Measurements from ENCODE around the gene RAB15.

The RAB15 gene

DNA sequence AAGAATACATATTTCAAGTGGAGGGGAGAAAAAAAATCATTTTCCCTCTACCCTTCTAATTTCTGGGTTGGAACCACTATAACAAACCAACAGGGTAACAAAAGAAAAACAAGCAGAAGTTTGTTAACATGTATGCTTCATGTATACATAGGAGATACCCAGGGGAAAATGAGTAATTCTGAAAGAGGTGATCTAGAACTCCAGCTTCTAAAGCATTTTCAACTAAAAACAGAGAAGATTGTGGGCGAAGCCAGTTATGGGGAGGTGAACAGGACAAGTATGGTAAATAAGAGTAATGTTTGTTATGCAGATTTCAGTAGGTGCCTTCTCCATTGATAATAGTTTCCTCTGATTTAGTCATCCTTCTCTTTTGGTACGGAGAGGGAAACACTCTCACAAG is 31.3 kb upstream of the RAB15 start:
- TF ChIP-seq POLR2AphosphoS5 (IDR thresholded peaks at IDR 0.05; ENCODE audit: low read depth, low read length) (no peak), SIN3A (IDR thresholded peaks at IDR 0.05; ENCODE audit: borderline replicate concordance, insufficient read depth, low read length) (no peak), FOXP2 (optimal IDR thresholded peaks at IDR 0.05; ENCODE audit: borderline replicate concordance, extremely low read depth, extremely low read length, insufficient read depth) (no peak), TAF1 (IDR thresholded peaks at IDR 0.05; ENCODE audit: borderline replicate concordance, insufficient read depth, low read length) (no peak)
- TF ChIP-seq, protein P1, sequence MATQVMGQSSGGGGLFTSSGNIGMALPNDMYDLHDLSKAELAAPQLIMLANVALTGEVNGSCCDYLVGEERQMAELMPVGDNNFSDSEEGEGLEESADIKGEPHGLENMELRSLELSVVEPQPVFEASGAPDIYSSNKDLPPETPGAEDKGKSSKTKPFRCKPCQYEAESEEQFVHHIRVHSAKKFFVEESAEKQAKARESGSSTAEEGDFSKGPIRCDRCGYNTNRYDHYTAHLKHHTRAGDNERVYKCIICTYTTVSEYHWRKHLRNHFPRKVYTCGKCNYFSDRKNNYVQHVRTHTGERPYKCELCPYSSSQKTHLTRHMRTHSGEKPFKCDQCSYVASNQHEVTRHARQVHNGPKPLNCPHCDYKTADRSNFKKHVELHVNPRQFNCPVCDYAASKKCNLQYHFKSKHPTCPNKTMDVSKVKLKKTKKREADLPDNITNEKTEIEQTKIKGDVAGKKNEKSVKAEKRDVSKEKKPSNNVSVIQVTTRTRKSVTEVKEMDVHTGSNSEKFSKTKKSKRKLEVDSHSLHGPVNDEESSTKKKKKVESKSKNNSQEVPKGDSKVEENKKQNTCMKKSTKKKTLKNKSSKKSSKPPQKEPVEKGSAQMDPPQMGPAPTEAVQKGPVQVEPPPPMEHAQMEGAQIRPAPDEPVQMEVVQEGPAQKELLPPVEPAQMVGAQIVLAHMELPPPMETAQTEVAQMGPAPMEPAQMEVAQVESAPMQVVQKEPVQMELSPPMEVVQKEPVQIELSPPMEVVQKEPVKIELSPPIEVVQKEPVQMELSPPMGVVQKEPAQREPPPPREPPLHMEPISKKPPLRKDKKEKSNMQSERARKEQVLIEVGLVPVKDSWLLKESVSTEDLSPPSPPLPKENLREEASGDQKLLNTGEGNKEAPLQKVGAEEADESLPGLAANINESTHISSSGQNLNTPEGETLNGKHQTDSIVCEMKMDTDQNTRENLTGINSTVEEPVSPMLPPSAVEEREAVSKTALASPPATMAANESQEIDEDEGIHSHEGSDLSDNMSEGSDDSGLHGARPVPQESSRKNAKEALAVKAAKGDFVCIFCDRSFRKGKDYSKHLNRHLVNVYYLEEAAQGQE (IDR thresholded peaks at IDR 0.05; ENCODE audit: insufficient read depth in 1 of 2, low read depth in 2 of 2, low read length in 2 of 2) = no peak

- TF ChIP-seq FOXP2 (optimal IDR thresholded peaks at IDR 0.05; ENCODE audit: borderline replicate concordance, extremely low read depth, extremely low read length, insufficient read depth) (no peak), TAF1 (IDR thresholded peaks at IDR 0.05; ENCODE audit: borderline replicate concordance, insufficient read depth, low read length) (no peak), POLR2AphosphoS5 (IDR thresholded peaks at IDR 0.05; ENCODE audit: low read depth, low read length) (no peak)
Measured at GRCh38 chr14:65002586-65003210, 30.6 kb upstream of the RAB15 start.

DNA sequence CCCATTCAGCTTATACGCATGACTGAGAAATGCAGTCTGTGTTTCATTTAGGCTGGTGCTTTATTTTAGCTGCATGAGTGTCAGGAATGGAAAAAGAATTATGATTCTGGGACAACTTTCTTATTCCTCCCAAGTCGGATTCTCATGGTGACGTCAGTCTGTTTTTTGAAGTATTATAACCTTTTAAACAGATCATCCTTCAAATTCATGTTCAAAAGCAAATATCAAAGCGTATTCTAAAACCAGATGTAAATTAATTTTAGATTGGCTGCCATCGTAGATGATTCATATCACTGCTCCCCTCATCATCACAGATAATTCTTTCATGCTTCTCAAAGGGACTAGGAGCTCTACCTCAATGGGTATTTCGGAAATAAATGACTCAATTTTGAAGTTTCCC is 29.6 kb upstream of the RAB15 start:
- no peak for TF ChIP-seq TAF1 (IDR thresholded peaks at IDR 0.05; ENCODE audit: borderline replicate concordance, insufficient read depth, low read length)
- no peak for TF ChIP-seq SIN3A (IDR thresholded peaks at IDR 0.05; ENCODE audit: borderline replicate concordance, insufficient read depth, low read length)
- TF ChIP-seq FOXP2 (optimal IDR thresholded peaks at IDR 0.05; ENCODE audit: borderline replicate concordance, extremely low read depth, extremely low read length, insufficient read depth) = no peak
- no peak for TF ChIP-seq POLR2AphosphoS5 (IDR thresholded peaks at IDR 0.05; ENCODE audit: low read depth, low read length)
- TF ChIP-seq, protein P1 (IDR thresholded peaks at IDR 0.05; ENCODE audit: insufficient read depth in 1 of 2, low read depth in 2 of 2, low read length in 2 of 2) = no peak

- TF ChIP-seq, protein P1 (IDR thresholded peaks at IDR 0.05; ENCODE audit: insufficient read depth in 1 of 2, low read depth in 2 of 2, low read length in 2 of 2) = no peak
- no peak for TF ChIP-seq SIN3A (IDR thresholded peaks at IDR 0.05; ENCODE audit: borderline replicate concordance, insufficient read depth, low read length)
- TF ChIP-seq POLR2AphosphoS5 (IDR thresholded peaks at IDR 0.05; ENCODE audit: low read depth, low read length) = no peak
- no peak for TF ChIP-seq FOXP2 (optimal IDR thresholded peaks at IDR 0.05; ENCODE audit: borderline replicate concordance, extremely low read depth, extremely low read length, insufficient read depth)
- no peak for TF ChIP-seq TAF1 (IDR thresholded peaks at IDR 0.05; ENCODE audit: borderline replicate concordance, insufficient read depth, low read length)
Measured at GRCh38 chr14:65000898-65001591, 28.9 kb upstream of the RAB15 start.

DNA sequence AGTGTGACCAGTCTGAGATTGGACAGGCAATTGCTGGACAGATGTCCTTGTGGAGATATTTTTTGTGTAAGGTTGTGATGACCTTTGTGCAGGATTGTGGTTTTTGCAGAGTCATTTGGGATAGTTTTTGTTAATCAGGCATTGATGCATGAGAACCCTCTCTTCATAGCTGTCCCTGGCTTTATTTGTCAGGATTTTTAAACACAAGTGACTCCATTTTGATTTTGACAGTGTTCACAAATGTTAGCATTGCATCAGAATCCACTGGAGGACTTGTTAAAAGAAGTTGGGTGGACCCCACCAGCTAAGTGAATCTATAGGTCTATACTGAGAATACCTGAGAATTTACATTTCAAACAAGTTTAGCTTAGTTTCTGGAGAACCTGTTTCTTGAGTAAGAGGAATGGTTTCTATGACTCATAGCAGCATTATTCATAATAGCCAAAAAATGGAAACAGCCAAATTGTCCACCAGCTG is 26.4 kb upstream of the RAB15 start:
- TF ChIP-seq TAF1 (IDR thresholded peaks at IDR 0.05; ENCODE audit: borderline replicate concordance, insufficient read depth, low read length) (no peak), POLR2AphosphoS5 (IDR thresholded peaks at IDR 0.05; ENCODE audit: low read depth, low read length) (no peak), FOXP2 (optimal IDR thresholded peaks at IDR 0.05; ENCODE audit: borderline replicate concordance, extremely low read depth, extremely low read length, insufficient read depth) (no peak), SIN3A (IDR thresholded peaks at IDR 0.05; ENCODE audit: borderline replicate concordance, insufficient read depth, low read length) (no peak)
- TF ChIP-seq, protein P1 (IDR thresholded peaks at IDR 0.05; ENCODE audit: insufficient read depth in 1 of 2, low read depth in 2 of 2, low read length in 2 of 2) = no peak
